MM.1S (cell line): ENCODE results near the gene TET2.

Source experiments
- DNase-seq: peaks from one replicate; pipeline ENCODE4 v3.0.0-alpha.2; 2015
- H2AFZ ChIP-seq: fragments of 300-600 bp; sonication (generic); 2 replicates; pipeline ENCODE4 v1.6.0; 2016; ENCODE audit warnings: antibody characterized with exemption, low read length
- H3F3A ChIP-seq: fragments of 300-600 bp; sonication (generic); 2 replicates; pipeline ENCODE4 v1.6.1; 2016; ENCODE audit warnings: mild to moderate bottlenecking, antibody characterized with exemption, low read length, moderate library complexity, mixed read lengths; ENCODE audit not compliant: insufficient read depth
- H3K27ac ChIP-seq: fragments of 300-600 bp; sonication (generic); 2 replicates; pipeline ENCODE4 v1.5.1; 2016; ENCODE audit warnings: mild to moderate bottlenecking, low read length
- H3K27me3 ChIP-seq: fragments of 300-600 bp; sonication (generic); replicated peaks from 2 replicates; pipeline ENCODE4 v1.6.0; 2016; ENCODE audit warnings: low read length; ENCODE audit not compliant: insufficient read depth
- H3K36me3 ChIP-seq: fragments of 300-600 bp; sonication (generic); replicated peaks from 2 replicates; pipeline ENCODE4 v1.6.1; 2016; ENCODE audit warnings: mild to moderate bottlenecking, low read length, mixed read lengths; ENCODE audit not compliant: insufficient read depth
- H3K4me1 ChIP-seq: fragments of 300-600 bp; sonication (generic); 2 replicates; pipeline ENCODE4 v1.6.1; 2016; ENCODE audit warnings: low read length, mixed read lengths
- H3K4me2 ChIP-seq: fragments of 300-600 bp; sonication (generic); 2 replicates; pipeline ENCODE4 v1.6.0; 2016; ENCODE audit warnings: low read depth, low read length
- H3K4me3 ChIP-seq: fragments of 300-600 bp; sonication (generic); 2 replicates; pipeline ENCODE4 v1.5.1; 2016; ENCODE audit warnings: low read length, mixed read lengths
- H3K79me2 ChIP-seq: fragments of 300-600 bp; sonication (generic); 2 replicates; pipeline ENCODE4 v1.6.1; 2016; ENCODE audit warnings: mixed run types, low read length, mixed read lengths
- H3K9ac ChIP-seq: fragments of 300-600 bp; sonication (generic); 2 replicates; pipeline ENCODE4 v1.6.1; 2016; ENCODE audit warnings: low read length, mixed read lengths
- H3K9me2 ChIP-seq: fragments of 300-600 bp; sonication (generic); replicated peaks from 2 replicates; pipeline ENCODE4 v1.6.1; 2016; ENCODE audit warnings: mild to moderate bottlenecking, low read length, mixed read lengths; ENCODE audit not compliant: insufficient read depth
- H3K9me3 ChIP-seq: fragments of 300-600 bp; sonication (generic); replicated peaks from 2 replicates; pipeline ENCODE4 v1.6.1; 2016; ENCODE audit warnings: mild to moderate bottlenecking, low read length, mixed read lengths; ENCODE audit not compliant: insufficient read depth
- H4K20me1 ChIP-seq: fragments of 300-600 bp; sonication (generic); 2 replicates; pipeline ENCODE4 v1.6.1; 2016; ENCODE audit warnings: mild to moderate bottlenecking, low read length, moderate library complexity, mixed read lengths; ENCODE audit not compliant: insufficient read depth
- CTCF ChIP-seq: fragments of 300-600 bp; sonication (generic); IDR thresholded peaks from 2 replicates; pipeline ENCODE4 v1.5.1; 2016; ENCODE audit warnings: antibody characterized with exemption, low read length, mixed read lengths
- EZH2 ChIP-seq: fragments of 300-600 bp; sonication (generic); optimal IDR thresholded peaks from 2 replicates; pipeline ENCODE3; 2017; ENCODE audit warnings: low read depth, mild to moderate bottlenecking, antibody characterized with exemption, low read length, mixed read lengths
- EZH2phosphoT487 ChIP-seq: fragments of 300-600 bp; sonication (generic); IDR thresholded peaks from 2 replicates; pipeline ENCODE4 v1.6.1; 2018; ENCODE audit warnings: antibody characterized with exemption, low read length

The TET2 gene

GRCh38 chr4:105210916-105211315 lies 64.2 kb downstream of the TET2 start:
- H3K9me3 ChIP-seq, result no peaks in the 10 kb centered on the region
- H3K4me1 ChIP-seq, result no peaks in the 10 kb centered on the region
- H3K27ac ChIP-seq, result no peak overlapping the region
- H3K4me2 ChIP-seq, result no peak overlapping the region
- no peak overlapping the region for H3K4me3 ChIP-seq
- H4K20me1 ChIP-seq, result no peaks in the 10 kb centered on the region
- H3K9me2 ChIP-seq, result no peaks in the 10 kb centered on the region
- no peak overlapping the region for H2AFZ ChIP-seq
- no peaks in the 10 kb centered on the region for H3K36me3 ChIP-seq
- no peaks in the 10 kb centered on the region for H3F3A ChIP-seq
- H3K27me3 ChIP-seq, result no peaks in the 10 kb centered on the region
- no peak overlapping the region for H3K9ac ChIP-seq
- no peaks in the 10 kb centered on the region for H3K79me2 ChIP-seq
- TF ChIP-seq CTCF, result no peak
- no peak for TF ChIP-seq EZH2
- no peak for TF ChIP-seq EZH2phosphoT487
- DNase-seq, result no peak

- H3K79me2 ChIP-seq, result 0 out of 2 replicates have a peak, but pooled peaks cover 3% of the 10 kb centered on the region
- no peaks in the 10 kb centered on the region for H3K36me3 ChIP-seq
- H4K20me1 ChIP-seq, result no peaks in the 10 kb centered on the region
- no peak overlapping the region for H2AFZ ChIP-seq
- H3K4me1 ChIP-seq, result no peaks in the 10 kb centered on the region
- DNase-seq, result no peak
- no peak overlapping the region for H3K4me3 ChIP-seq
- H3K9me2 ChIP-seq, result no peaks in the 10 kb centered on the region
- no peak overlapping the region for H3K4me2 ChIP-seq
- no peak for TF ChIP-seq CTCF
- no peak for TF ChIP-seq EZH2phosphoT487
- no peak for TF ChIP-seq EZH2
- no peak overlapping the region for H3K27ac ChIP-seq
- H3F3A ChIP-seq, result no peaks in the 10 kb centered on the region
- H3K9ac ChIP-seq, result no peak overlapping the region
- no peaks in the 10 kb centered on the region for H3K9me3 ChIP-seq
- H3K27me3 ChIP-seq, result no peaks in the 10 kb centered on the region
Measured at GRCh38 chr4:105215609-105216313, 69.1 kb downstream of the TET2 start.

GRCh38 chr4:105225500-105225899 lies 78.8 kb downstream of the TET2 start:
- TF ChIP-seq EZH2phosphoT487, result no peak
- TF ChIP-seq EZH2, result no peak
- TF ChIP-seq CTCF, result no peak
- no peaks in the 10 kb centered on the region for H3K9me3 ChIP-seq
- H3K27ac ChIP-seq, result no peak overlapping the region
- no peaks in the 10 kb centered on the region for H4K20me1 ChIP-seq
- no peaks in the 10 kb centered on the region for H3K9me2 ChIP-seq
- no peaks in the 10 kb centered on the region for H3K27me3 ChIP-seq
- no peaks in the 10 kb centered on the region for H3K4me1 ChIP-seq
- H3K79me2 ChIP-seq, result 0 out of 2 replicates have a peak, but pooled peaks cover under 1% of the 10 kb centered on the region
- H3K4me3 ChIP-seq, result no peak overlapping the region
- no peaks in the 10 kb centered on the region for H3K36me3 ChIP-seq
- DNase-seq, result no peak
- H3K9ac ChIP-seq, result no peak overlapping the region
- no peak overlapping the region for H2AFZ ChIP-seq
- no peaks in the 10 kb centered on the region for H3F3A ChIP-seq
- no peak overlapping the region for H3K4me2 ChIP-seq
